ENCODE measurements around the gene ERICH3.

The ERICH3 gene

GRCh38 chr1:74530892-74531291 lies 142.7 kb downstream of the ERICH3 start:
- no peak for TF ChIP-seq POLR2A (IDR thresholded peaks at IDR 0.05; ENCODE audit: extremely low read depth, insufficient read length)
- TF ChIP-seq CTCF (IDR thresholded peaks at IDR 0.05; ENCODE audit: low read depth, low read length), result no peak
- no peak for TF ChIP-seq MYC (IDR thresholded peaks at IDR 0.05; ENCODE audit: low read depth, low read length)
- TF ChIP-seq, protein P1, sequence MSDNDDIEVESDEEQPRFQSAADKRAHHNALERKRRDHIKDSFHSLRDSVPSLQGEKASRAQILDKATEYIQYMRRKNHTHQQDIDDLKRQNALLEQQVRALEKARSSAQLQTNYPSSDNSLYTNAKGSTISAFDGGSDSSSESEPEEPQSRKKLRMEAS (IDR thresholded peaks at IDR 0.05; ENCODE audit: low read depth, low read length), result no peak
- DNase-seq (ENCODE audit: low read depth), result no peak

GRCh38 chr1:74528123-74528522 lies 145.5 kb downstream of the ERICH3 start:
- no peak overlapping the region for H3K4me3 ChIP-seq (ENCODE audit: low read depth, low read length)
- no peak for TF ChIP-seq CTCF (IDR thresholded peaks at IDR 0.05; ENCODE audit: low read depth, low read length)
- no peak for TF ChIP-seq MYC (IDR thresholded peaks at IDR 0.05; ENCODE audit: low read depth, low read length)
- no peak for TF ChIP-seq POLR2A (IDR thresholded peaks at IDR 0.05; ENCODE audit: extremely low read depth, insufficient read length)
- TF ChIP-seq, protein P1 (IDR thresholded peaks at IDR 0.05; ENCODE audit: low read depth, low read length), result no peak
- DNase-seq (ENCODE audit: low read depth), result no peak

More at GRCh38 chr1:74530892-74531291, 142.7 kb downstream of the ERICH3 start:
- H3K4me3 ChIP-seq (ENCODE audit: low read depth, low read length), result no peak overlapping the region

DNA sequence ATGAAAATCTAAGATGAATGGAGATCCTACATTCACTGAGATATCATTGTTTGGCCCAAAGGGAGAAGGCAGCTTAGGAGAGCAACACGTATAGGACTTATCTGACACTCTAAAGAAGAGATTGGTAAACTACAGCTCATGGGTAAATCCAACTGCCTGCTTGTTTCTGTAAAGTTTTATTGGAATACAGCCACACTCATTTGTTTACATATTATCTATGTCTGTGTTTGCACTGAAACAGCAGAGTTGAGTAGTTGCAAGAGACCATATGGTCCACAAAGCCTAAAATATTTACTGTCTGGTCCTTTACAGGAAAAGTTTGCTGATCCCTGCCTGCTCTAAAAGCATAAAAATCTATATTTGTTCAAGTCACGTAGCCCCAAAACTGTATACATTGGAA lies 146.9 kb downstream of the ERICH3 start:
- no peak overlapping the region for H3K4me3 ChIP-seq (ENCODE audit: low read depth, low read length)
- TF ChIP-seq, protein P1 (IDR thresholded peaks at IDR 0.05; ENCODE audit: low read depth, low read length), result no peak
- no peak for TF ChIP-seq POLR2A (IDR thresholded peaks at IDR 0.05; ENCODE audit: extremely low read depth, insufficient read length)
- TF ChIP-seq CTCF (IDR thresholded peaks at IDR 0.05; ENCODE audit: low read depth, low read length), result no peak
- no peak for TF ChIP-seq MYC (IDR thresholded peaks at IDR 0.05; ENCODE audit: low read depth, low read length)

DNA sequence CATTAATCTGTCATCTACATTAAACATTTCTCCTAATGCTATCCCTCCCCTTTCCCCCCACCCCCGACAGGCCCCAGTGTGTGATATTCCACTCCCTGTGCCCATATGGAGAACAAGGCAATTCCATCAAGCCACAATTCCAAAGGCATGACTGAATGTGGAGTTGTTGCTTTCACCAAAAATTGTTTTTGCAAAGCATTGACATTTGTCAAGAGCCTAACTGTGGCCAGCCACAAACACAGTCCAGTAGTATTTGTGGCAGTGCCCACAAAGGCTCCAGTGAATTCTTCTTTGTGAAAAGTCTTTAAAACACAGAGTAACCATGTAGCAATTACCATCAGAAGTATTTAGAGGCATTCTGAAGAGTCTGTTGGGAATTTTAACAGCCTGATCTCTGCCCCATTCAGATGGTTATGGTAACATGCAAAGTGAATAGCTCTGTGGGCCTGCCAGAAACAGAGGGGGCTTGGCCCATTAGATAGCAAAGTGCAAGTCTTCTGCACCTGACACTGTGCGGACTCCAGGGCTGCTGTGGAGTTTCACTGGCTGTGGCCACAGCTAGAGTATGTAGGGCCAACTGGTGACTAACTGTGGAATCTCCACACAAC lies 149.6 kb downstream of the ERICH3 start:
- H3K4me3 ChIP-seq (ENCODE audit: low read depth, low read length), result no peak overlapping the region
- no peak for TF ChIP-seq MYC (IDR thresholded peaks at IDR 0.05; ENCODE audit: low read depth, low read length)
- no peak for TF ChIP-seq POLR2A (IDR thresholded peaks at IDR 0.05; ENCODE audit: extremely low read depth, insufficient read length)
- TF ChIP-seq CTCF (IDR thresholded peaks at IDR 0.05; ENCODE audit: low read depth, low read length), result no peak
- no peak for DNase-seq (ENCODE audit: low read depth)

More for the DNA sequence above, 146.9 kb downstream of the ERICH3 start:
- no peak for DNase-seq (ENCODE audit: low read depth)

DNA sequence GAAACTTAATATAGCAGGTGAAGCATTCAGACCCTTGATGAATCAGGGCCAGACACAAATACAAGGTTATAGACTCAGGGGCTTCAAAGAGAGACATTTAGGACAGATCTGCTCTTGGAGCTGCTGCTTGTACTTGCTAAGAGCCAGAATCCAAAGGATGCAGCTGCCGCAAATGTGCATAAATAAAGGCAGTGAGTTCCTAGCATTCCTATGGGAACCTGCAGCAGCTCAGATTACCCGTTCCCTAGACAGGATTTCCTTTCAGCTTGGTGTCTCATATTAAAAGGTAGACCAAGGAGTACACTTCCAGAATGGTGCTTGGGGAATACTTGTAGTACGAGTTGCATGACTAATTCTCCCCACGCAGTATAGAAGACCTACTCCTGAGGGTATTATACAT lies 151.4 kb downstream of the ERICH3 start:
- no peak for DNase-seq (ENCODE audit: low read depth)
- TF ChIP-seq, protein P1 (IDR thresholded peaks at IDR 0.05; ENCODE audit: low read depth, low read length), result no peak
- no peak for TF ChIP-seq MYC (IDR thresholded peaks at IDR 0.05; ENCODE audit: low read depth, low read length)
- no peak for TF ChIP-seq POLR2A (IDR thresholded peaks at IDR 0.05; ENCODE audit: extremely low read depth, insufficient read length)
- no peak for TF ChIP-seq CTCF (IDR thresholded peaks at IDR 0.05; ENCODE audit: low read depth, low read length)
- no peak overlapping the region for H3K4me3 ChIP-seq (ENCODE audit: low read depth, low read length)
